H7 (cell line): ENCODE results near the gene FRAS1. TPM values are rescaled to one million over a fixed set of nuclear protein-coding genes. Genes with fewer than 3 reads are reported as not detected.
"Not testable (repeated sequence)": the region's sequence is repeated elsewhere in the genome, so short reads cannot be mapped to it uniquely, and the experiment has no call there.

Experiments used
- DNase-seq: peaks from one replicate; pipeline ENCODE4 v3.0.0; 2012
- H3K27me3 ChIP-seq: 2 replicates; pipeline ENCODE4 v1.6.0; 2011; ENCODE audit warnings: mild to moderate bottlenecking, low read length; ENCODE audit not compliant: control insufficient read depth, insufficient read depth
- H3K36me3 ChIP-seq: replicated peaks from 2 replicates; pipeline ENCODE4 v1.5.1; 2011; ENCODE audit warnings: low read length; ENCODE audit not compliant: control insufficient read depth, insufficient read depth
- H3K4me3 ChIP-seq: 2 replicates; pipeline ENCODE4 v1.5.1; 2011; ENCODE audit warnings: low read depth, mild to moderate bottlenecking, control low read depth, low read length, moderate library complexity; ENCODE audit not compliant: insufficient read depth
- total RNA-seq: library from RNA; depleted of rRNA; stranded (reverse); fragments of >200 nt; shearing (Covaris generic); gene quantifications from 2 replicates; pipeline ENCODE4 v1.2.3, GENCODE V29; 2014

FRAS1 gene
- total RNA-seq, 1 experiment from 2014 or later = 20.9 TPM

DNA sequence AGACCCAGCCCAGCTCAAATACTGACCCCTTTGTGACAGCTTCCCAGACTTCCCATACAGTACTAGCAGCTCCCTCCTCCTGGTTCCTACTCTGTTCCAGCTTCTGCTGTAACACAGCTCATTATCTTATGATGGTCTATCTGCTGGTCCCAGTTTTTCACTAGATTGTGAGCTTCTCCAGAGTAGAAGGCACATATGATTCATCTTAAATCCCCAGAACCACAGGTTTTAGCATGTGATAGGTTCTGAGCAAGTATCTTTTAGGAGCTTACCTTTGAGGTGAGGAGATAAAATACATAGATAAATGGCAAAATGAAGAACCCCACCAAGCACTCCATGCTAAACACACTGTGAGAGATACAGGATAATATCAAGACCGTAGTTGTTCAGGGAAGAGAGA lies 466.9 kb downstream of the FRAS1 start:
- H3K4me3 ChIP-seq = no peak overlapping the region
- H3K36me3 ChIP-seq = peaks cover 1% of the 10 kb centered on the region; the same call in 1 of the 2 replicates
- no peaks in the 10 kb centered on the region for H3K27me3 ChIP-seq
- DNase-seq = no peak

DNA sequence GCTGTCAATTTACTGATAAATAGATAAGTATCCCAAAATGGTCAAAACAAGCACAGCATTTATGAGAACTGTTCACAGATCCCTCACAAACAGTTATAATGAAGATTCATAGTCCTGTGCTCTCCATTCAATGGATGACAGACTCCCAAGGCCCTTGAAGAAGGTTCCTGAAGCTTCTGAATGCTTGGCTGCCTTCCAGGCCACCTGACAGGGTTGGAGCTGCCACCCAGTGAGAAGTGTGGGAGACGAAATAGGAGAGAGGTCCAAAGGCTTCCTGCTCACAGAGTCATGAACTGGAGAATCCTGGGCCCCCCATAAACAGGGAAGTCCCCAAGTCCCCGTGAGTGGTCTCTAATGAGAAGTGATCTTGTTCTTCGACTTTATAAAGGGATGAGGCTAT lies 468.4 kb downstream of the FRAS1 start:
- Histone ChIP-seq H3K36me3 (peaks cover 1% of the 10 kb centered on the region; the same call in 1 of the 2 replicates), H3K4me3 (no peak overlapping the region), H3K27me3 (no peaks in the 10 kb centered on the region)
- DNase-seq = no peak

DNA sequence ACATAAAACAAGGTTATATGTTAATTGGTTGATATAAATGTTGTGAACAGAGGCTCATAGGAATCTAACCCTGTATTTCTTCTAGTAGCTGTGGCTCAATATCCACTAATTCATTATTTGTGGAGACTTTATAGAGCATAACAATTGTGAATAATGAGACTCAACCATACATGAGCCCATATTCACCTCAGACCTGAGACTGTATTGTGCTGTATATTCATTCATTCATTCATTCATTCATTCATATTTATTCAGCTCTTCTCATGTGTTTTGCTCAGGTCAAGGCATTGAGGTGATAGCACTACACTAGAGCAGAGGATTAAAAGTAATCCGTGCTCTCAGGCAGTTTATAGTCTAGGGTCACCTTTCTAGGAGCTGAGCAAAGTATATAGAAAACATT lies 470.0 kb downstream of the FRAS1 start:
- DNase-seq = no peak
- Histone ChIP-seq H3K36me3 (peaks cover 1% of the 10 kb centered on the region; the same call in 1 of the 2 replicates), H3K27me3 (no peaks in the 10 kb centered on the region), H3K4me3 (no peak overlapping the region)

DNA sequence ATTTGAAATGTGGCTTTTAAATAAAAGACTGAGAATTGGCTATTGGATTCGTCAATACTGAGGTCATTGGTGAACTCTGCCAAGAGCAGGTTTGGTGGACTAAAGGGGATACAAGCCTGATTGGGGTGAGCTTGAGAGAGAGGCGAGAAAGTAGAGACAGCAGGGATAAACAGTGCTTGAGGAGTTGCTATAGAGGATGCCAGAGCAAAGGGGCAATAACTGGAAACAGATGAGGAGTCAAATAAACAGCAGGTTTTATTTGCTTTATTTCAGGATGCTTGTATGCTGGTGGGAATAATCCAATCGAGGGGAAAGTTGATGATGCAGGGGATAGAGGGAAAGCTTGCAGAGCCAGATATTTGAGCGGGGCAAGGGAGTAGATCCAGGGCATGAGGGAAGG lies 470.4 kb downstream of the FRAS1 start:
- no peaks in the 10 kb centered on the region for H3K27me3 ChIP-seq
- no peak overlapping the region for H3K4me3 ChIP-seq
- DNase-seq = no peak
- peaks cover 1% of the 10 kb centered on the region; the same call in 1 of the 2 replicates for H3K36me3 ChIP-seq

DNA sequence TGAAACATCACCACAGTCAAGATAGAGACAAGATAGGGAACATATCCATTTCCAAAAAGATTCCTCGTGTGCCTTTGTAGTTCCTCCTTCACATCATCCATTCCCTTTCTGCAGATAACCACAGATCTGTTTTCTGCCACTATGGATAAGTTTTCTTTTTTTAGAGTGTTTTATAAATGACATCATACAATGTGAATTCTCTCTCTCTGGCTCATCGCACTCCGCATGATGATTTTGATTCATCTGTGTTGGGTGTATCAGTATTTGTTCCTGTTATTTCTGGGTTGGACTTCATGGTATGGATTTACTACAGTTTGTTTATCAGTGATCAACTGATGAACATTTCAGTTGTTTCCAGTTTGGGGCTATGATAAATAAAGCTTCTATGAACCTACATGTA lies 471.2 kb downstream of the FRAS1 start:
- no peak for DNase-seq
- Histone ChIP-seq H3K27me3 (no peaks in the 10 kb centered on the region), H3K36me3 (peaks cover 1% of the 10 kb centered on the region; the same call in 1 of the 2 replicates), H3K4me3 (no peak overlapping the region)

DNA sequence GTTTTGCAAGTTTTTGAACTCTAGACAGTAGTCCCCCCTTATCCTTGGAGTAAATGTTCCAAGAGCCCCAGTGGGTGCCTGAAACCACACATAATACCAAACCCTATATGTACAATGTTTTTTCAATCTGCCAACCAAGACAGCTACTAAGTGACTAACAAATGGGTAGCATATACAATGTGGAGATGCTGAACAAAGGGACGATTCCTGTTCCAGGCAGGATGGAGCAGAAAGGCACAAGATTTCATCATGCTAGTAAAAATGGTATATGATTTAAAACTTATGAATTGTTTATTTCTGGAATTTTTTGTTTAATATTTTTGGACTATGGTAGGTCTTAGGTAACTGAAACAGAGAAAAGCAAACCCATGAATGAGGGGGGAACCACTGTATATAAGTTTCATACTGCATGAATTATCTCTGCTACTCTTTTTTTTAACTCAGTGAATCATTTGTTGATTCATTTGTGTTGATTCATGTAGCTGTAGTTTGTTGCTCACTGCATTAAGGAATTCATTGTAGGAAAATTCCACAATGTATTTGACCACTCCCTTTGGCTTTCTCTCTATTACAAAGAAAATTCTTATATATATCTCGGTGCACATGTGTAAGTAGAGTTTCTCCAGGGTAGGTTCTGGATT lies 472.6 kb downstream of the FRAS1 start:
- Histone ChIP-seq H3K27me3 (no peaks in the 10 kb centered on the region), H3K36me3 (0 out of 2 replicates have a peak, but pooled peaks cover 1% of the 10 kb centered on the region), H3K4me3 (no peak overlapping the region)
- DNase-seq = no peak

DNA sequence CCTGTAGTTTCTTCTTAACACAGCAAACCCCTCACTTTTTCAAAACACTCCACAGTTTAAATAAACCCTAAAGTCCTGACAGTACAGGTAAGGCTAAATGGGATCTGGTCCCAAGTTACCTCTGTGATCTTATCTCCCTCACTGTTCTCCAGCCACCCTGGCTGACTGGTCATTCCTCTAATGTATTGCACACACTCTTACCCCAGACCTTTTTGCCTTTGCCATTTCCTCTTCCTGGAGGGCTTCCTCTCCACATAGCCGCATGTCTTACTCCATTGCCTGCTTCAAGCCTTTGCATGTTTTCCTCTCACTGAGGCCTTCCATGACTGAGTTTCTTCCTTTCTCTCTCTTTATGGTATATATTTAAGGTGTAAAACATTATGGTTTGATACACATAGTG lies 474.9 kb downstream of the FRAS1 start:
- Histone ChIP-seq H3K27me3 (no peaks in the 10 kb centered on the region), H3K4me3 (no peak overlapping the region), H3K36me3 (no peaks in the 10 kb centered on the region; the same call in 1 of the 2 replicates)
- no peak for DNase-seq

DNA sequence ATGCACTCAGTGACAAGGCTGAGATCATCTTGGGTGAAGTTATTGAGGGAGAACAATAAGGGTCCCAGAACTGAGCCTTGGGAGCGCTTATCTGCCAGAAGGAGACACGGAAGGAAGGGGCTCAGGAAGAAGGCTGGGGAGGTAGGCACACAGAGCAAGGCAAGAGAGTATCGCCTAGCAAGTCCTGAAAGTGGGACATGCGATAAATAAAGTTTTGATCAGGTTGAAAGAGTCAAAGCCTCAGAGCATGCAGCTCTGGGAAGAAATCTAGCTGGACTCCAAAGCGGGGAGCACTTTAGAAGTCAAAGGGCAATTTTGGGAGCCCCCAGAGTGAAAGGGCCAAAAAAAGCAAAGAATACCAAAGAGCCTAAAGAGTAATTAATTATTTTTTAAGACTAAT lies 476.7 kb downstream of the FRAS1 start:
- DNase-seq = no peak
- Histone ChIP-seq H3K27me3 (no peaks in the 10 kb centered on the region), H3K4me3 (no peak overlapping the region), H3K36me3 (no peaks in the 10 kb centered on the region; the same call in 1 of the 2 replicates)

DNA sequence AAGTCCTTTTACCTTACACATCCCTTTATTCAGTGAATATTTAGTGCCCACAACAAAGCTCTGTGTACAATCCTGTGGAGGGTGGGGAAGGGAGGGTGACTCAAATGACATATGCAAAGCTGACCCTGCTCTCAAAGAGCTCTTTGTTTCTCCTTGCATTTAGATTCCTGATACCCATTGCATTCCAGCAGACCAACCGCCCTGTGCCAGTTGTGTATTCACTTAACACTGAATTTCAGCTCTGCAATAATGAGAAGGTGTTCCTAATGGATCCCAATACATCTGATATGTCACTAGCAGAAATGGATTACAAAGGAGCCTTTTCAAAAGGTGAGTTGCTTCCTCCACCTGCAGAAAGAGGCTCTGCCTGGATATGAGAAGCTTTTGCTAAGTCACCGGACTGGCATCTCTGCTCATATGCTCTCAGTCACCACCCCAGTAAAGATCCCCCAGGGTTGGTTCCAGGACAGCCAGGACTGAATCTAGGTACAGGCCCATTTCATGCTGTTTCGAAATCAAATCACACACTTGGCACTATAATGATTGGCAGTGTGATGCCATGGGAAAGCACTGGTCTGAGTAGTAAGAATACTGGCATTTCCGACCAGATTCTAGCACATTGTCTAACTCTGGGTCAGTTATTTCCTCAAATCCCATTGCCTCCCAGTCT lies 477.3 kb downstream of the FRAS1 start:
- no peak for DNase-seq
- no peaks in the 10 kb centered on the region for H3K27me3 ChIP-seq
- H3K36me3 ChIP-seq = no peaks in the 10 kb centered on the region; the same call in 1 of the 2 replicates
- H3K4me3 ChIP-seq = no peak overlapping the region

DNA sequence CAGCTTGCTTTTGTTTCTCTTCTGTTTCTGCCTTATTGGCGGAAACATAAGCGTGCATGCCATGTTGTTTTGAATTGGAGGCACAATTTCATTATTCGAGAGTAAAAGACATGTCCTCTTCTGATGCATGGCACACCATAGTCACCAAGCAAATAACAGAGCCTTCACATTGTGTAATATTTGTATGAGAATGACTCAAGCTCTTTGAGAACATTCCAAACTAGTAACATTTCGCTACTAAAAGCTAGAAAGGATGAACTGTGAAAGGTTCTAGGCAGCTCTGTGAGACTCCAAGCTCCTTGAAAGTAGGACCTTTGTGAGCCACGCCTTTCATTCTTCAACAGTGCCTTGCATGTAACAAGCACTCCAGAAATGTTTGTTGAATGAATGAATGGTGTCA lies 485.2 kb downstream of the FRAS1 start:
- H3K4me3 ChIP-seq = no peak overlapping the region

DNA sequence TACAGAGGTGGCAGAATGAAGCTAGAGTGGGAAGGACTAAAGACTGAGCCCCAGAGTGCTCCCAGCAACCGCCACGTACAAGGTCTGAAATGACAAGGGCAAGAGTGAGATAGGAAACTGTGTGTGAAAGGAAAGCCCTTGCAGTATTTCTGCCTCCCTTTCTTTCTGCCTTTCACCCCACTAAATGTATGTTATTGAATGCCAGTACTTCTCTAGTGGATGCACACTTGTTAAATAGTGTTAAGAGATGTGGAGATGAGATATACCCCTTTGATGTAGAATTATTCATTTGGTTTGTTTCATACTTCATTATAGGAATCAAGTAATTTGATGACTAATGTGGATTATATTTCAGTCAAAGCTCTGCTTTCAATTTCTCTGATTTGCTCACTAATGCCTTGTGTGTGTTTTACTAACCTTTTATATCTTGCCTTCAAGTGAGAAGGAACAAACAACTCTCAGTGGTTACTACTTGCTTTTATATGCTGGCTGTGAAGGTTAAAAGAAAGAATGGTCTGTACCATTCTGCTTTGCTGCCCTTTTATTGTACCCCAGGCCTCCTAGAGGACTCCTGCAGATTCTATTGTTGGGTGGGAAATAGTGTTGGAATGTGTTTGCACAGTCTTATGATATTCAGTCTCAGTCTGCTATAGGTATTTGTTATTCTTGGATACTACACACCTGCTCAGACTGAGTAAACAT lies 486.5 kb downstream of the FRAS1 start:
- DNase-seq = no peak
- Histone ChIP-seq H3K4me3 (no peak overlapping the region), H3K27me3 (no peaks in the 10 kb centered on the region), H3K36me3 (no peaks in the 10 kb centered on the region; the same call in 1 of the 2 replicates)

More for the DNA sequence above, 485.2 kb downstream of the FRAS1 start:
- H3K27me3 ChIP-seq = no peaks in the 10 kb centered on the region
- H3K36me3 ChIP-seq = no peaks in the 10 kb centered on the region; the same call in 1 of the 2 replicates
- no peak for DNase-seq

DNA sequence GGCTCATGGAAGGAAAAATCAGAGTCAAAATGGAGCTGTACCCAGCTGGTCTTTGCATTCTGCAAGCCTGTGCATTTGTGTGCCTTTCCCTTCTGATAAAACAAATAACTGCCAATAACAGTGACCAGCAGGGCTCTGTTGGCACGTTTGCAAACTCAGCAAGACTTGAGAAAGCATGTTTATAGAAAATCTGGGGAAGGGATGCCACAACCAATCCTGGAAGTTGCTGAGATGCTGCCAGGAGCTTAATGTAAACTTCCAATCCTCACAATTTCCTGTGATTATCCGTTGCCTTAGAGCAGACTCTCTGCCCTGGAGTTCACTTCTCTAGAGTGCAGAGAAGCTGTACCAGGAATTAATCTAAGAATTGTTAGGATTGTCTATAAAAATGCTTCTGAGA lies 487.6 kb downstream of the FRAS1 start:
- H3K36me3 ChIP-seq = no peaks in the 10 kb centered on the region; the same call in 1 of the 2 replicates
- DNase-seq = no peak

DNA sequence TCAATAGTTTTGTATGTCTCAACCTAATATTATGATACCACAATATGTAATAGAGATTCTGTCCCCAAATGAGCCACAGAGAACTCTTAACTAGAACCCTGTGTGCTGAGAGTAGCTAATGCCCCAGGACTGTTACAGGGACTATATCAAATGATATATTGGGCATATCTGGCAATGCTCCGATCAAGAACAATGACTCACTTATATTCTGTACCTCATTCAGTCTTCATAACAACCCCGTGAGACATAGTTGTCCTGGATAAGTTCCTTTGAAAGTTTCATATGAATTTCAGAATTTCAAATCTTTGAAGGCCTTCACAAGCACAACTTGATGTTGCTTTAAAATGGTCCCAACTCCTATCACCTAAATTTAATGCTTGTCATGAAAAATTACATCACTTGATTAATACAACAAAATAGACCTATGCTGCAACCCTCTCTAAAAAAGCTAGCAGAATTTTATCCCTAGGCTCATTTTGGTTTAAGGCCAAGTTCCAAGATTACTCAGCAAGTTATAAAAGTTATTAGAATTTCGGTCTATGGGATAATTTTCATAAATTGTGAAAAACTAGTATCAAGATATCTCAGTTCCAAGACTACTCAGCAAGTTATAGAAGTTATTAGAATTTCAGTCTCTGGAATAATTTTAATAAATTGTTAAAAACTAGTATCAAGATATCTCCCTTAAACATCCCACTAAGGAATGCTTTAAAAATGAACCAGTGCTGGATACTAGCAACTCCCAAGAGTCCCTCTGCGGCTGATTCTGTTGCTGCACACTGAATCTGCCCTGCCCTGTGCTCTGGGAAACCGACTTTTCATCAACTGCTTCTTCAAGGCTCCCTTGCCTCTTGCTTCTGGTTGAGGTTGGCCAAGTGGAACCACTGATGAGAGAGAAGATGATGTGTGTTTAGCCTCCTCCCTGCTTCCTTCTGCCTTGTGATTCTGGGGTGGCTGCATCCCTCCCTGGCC lies 488.4 kb downstream of the FRAS1 start:
- DNase-seq = no peak
- no peaks in the 10 kb centered on the region for H3K36me3 ChIP-seq

More for the DNA sequence above, 487.6 kb downstream of the FRAS1 start:
- Histone ChIP-seq H3K27me3 (no peaks in the 10 kb centered on the region), H3K4me3 (no peak overlapping the region)

DNA sequence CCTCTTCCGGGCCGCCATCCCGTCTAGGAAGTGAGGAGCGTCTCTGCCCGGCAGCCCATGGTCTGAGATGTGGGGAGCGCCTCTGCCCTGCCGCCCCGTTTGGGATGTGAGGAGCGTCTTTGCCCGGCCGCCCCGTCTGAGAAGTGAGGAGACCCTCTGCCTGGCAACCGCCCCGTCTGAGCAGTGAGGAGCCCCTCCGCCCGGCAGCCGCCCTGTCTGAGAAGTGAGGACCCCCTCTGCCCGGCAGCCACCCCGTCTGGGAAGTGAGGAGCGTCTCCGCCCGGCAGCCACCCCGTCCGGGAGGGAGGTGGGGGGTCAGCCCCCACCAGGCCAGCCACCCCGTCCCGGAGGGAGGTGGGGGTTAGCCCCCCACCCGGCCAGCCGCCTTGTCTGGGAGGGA lies 490.8 kb downstream of the FRAS1 start:
- H3K4me3 ChIP-seq, H3K36me3 ChIP-seq, DNase-seq: not testable (repeated sequence)
- H3K27me3 ChIP-seq = peaks cover 13% of the 10 kb centered on the region

More for the DNA sequence above, 488.4 kb downstream of the FRAS1 start:
- Histone ChIP-seq H3K4me3 (no peak overlapping the region), H3K27me3 (no peaks in the 10 kb centered on the region; the same call in 1 of the 2 replicates)
